Measurements from ENCODE around the gene SLC30A1. TPM values are rescaled to one million over a fixed set of nuclear protein-coding genes. Genes with fewer than 3 reads are reported as not detected.

Gene SLC30A1
- total and polyA plus RNA-seq, 2 of the 13 experiments (the other 11 are each of a cell fraction or from before 2014, with no cell fraction given), result 5.9 to 24.4 TPM

- peak; percentile 69; the same call in 1 of the 2 replicates for TF ChIP-seq TRIM24 (CRISPR knock-in tag; IDR thresholded peaks at IDR 0.05)
- 0 out of 2 replicates have a peak, but pooled peaks have one; percentile 53 for TF ChIP-seq SP4 (CRISPR knock-in tag; IDR thresholded peaks at IDR 0.05)
- peak; percentile 68; the same call in 1 of the 2 replicates for TF ChIP-seq ARID4A (CRISPR knock-in tag; IDR thresholded peaks at IDR 0.05; ENCODE audit: borderline replicate concordance)
- TF ChIP-seq ERF (CRISPR knock-in tag; IDR thresholded peaks at IDR 0.05), result peak; percentile 74
- no peak for TF ChIP-seq HCFC1 (IDR thresholded peaks at IDR 0.05; ENCODE audit: low read depth, low read length)
- TF ChIP-seq ZNF232 (CRISPR knock-in tag; IDR thresholded peaks at IDR 0.05; ENCODE audit: borderline replicate concordance), result no peak
- peak; percentile 87 for TF ChIP-seq RCOR2 (CRISPR knock-in tag; IDR thresholded peaks at IDR 0.05)
- no peak for TF ChIP-seq ETS1 (CRISPR knock-in tag; IDR thresholded peaks at IDR 0.05)
- TF ChIP-seq POLR2AphosphoS2 (IDR thresholded peaks at IDR 0.05; ENCODE audit: low read depth, low read length), result no peak
- TF ChIP-seq KIAA2018 (CRISPR knock-in tag; IDR thresholded peaks at IDR 0.05; ENCODE audit: borderline replicate concordance), result no peak
- no peak for TF ChIP-seq REL (CRISPR knock-in tag; conservative IDR thresholded peaks at IDR 0.05)
Measured at GRCh38 chr1:211603191-211603701, 24.3 kb upstream of the SLC30A1 start (continued).

Data from HepG2 (cell line).